ENCODE data around the gene UBE4B. TPM values are rescaled to one million over a fixed set of nuclear protein-coding genes. Genes with fewer than 3 reads are reported as not detected.
A peak's percentile ranks its signal among the peaks of the same experiment; 100 is the strongest.

The UBE4B gene
- total and polyA plus RNA-seq, 10 of the 15 experiments (the other 5 are each of a cell fraction or from before 2014, with no cell fraction given): 2.9 to 32.6 (median 20.7) TPM

- no TSS peak for BruUV-seq (replicated peaks)
- DNase-seq (ENCODE audit: low read depth, low spot score) (no peak), ATAC-seq (no peak), FAIRE-seq (no peak)
- peaks cover 21% of the 10 kb centered on the region for H3K79me2 ChIP-seq (ENCODE audit: control insufficient read depth, insufficient read depth, low read length)
- no peak overlapping the region for H2AFZ ChIP-seq (ENCODE audit: control insufficient read depth, low read depth, low read length)
- no peaks in the 10 kb centered on the region for H3K9me3 ChIP-seq (replicated peaks; ENCODE audit: control insufficient read depth, insufficient read depth, low read length)
- TF ChIP-seq, protein P1, sequence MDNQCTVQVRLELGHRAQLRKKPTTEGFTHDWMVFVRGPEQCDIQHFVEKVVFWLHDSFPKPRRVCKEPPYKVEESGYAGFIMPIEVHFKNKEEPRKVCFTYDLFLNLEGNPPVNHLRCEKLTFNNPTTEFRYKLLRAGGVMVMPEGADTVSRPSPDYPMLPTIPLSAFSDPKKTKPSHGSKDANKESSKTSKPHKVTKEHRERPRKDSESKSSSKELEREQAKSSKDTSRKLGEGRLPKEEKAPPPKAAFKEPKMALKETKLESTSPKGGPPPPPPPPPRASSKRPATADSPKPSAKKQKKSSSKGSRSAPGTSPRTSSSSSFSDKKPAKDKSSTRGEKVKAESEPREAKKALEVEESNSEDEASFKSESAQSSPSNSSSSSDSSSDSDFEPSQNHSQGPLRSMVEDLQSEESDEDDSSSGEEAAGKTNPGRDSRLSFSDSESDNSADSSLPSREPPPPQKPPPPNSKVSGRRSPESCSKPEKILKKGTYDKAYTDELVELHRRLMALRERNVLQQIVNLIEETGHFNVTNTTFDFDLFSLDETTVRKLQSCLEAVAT (IDR thresholded peaks at IDR 0.05): peak; percentile 79
- TF ChIP-seq CHD1 (IDR thresholded peaks at IDR 0.05; ENCODE audit: low read depth, low read length) (no peak), PAX8 (IDR thresholded peaks at IDR 0.05) (no peak)
- TF ChIP-seq, protein P2, sequence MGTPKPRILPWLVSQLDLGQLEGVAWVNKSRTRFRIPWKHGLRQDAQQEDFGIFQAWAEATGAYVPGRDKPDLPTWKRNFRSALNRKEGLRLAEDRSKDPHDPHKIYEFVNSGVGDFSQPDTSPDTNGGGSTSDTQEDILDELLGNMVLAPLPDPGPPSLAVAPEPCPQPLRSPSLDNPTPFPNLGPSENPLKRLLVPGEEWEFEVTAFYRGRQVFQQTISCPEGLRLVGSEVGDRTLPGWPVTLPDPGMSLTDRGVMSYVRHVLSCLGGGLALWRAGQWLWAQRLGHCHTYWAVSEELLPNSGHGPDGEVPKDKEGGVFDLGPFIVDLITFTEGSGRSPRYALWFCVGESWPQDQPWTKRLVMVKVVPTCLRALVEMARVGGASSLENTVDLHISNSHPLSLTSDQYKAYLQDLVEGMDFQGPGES (IDR thresholded peaks at IDR 0.05): no peak
- SMC1A ChIA-PET (ENCODE audit: uncharacterized antibody, unreplicated experiment): interaction anchor here (1.3 to 1.5 kb wide), 2 partner anchors 24 to 126 kb away, joined by 4 to 5 read pairs; no protein-coding TSS in a partner anchor
- H3K9ac ChIP-seq (ENCODE audit: control insufficient read depth, insufficient read depth, low read length): no peak overlapping the region
- H3K27me3 ChIP-seq (replicated peaks in 1 of 2; ENCODE audit: control insufficient read depth in 2 of 2, insufficient read depth in 2 of 2, low read length in 1 of 2): no peaks in the 10 kb centered on the region
- 97% methylated on average over 11 of the region's 11 CpGs for WGBS (ENCODE audit: insufficient coverage, insufficient replicate concordance, low lambda C conversion rate, missing lambda C conversion rate)
- CTCF ChIA-PET: interaction anchor here (1.2 to 2.0 kb wide), 3 partner anchors 126 to 270 kb away, joined by 4 to 6 read pairs (median 5); no protein-coding TSS in a partner anchor
- peak overlapping the region; percentile 99 for H3K4me2 ChIP-seq (ENCODE audit: control insufficient read depth, insufficient read depth)
- peak overlapping the region; percentile 84 for H3K4me3 ChIP-seq
- no peaks in the 10 kb centered on the region for H3K36me3 ChIP-seq (ENCODE audit: control insufficient read depth in 2 of 2, insufficient read depth in 2 of 2, low read length in 1 of 2)
- no peaks in the 10 kb centered on the region for H4K20me1 ChIP-seq (ENCODE audit: control insufficient read depth, insufficient read depth)
- no peak overlapping the region for H3K27ac ChIP-seq (ENCODE audit: control insufficient read depth, insufficient read depth)
- RAD21 ChIA-PET (ENCODE audit: unreplicated experiment): interaction anchor here (2.0 kb wide), 1 partner anchor 126 kb away, joined by 7 read pairs; no protein-coding TSS in a partner anchor
- in situ Hi-C loops (cut with MboI) (no loop called here), intact Hi-C loops (cut with micrococcal nuclease; ENCODE audit: unreplicated experiment) (loop anchor here (5.0 kb wide), 1 partner anchor 215 kb away; no protein-coding TSS in a partner anchor)
- POLR2A ChIA-PET: interaction anchor here (0.6 to 0.9 kb wide), 3 partner anchors 10 to 625 kb away, joined by 3 to 4 read pairs (median 3); no protein-coding TSS in a partner anchor
- H3K4me1 ChIP-seq (ENCODE audit: control insufficient read depth, insufficient read depth, low read length): peaks cover 7% of the 10 kb centered on the region
These were observed 179.2 kb downstream of the UBE4B start for GRCh38 chr1:10211805-10212410.
